Thoracic aorta (tissue), 2 donors: ENCODE data around the gene CAPN14. TPM values are rescaled to one million over a fixed set of nuclear protein-coding genes. Genes with fewer than 3 reads are reported as not detected.

Experiments used
- ATAC-seq: fragments of 150-250 bp; one replicate; pipeline ENCODE4 v1.8.0; 2017; ENCODE audit warnings: low read depth; ENCODE audit not compliant: insufficient number of reproducible peaks, low FRiP score
- DNase-seq: peaks from one replicate; pipeline ENCODE4 v3.0.0-alpha.2; 2020; ENCODE audit warnings: low spot score
- H3K27ac ChIP-seq, 2 donors: fragments of 200-600 bp; sonication (generic); 1 replicate in 1 of 2; 2 replicates in 1 of 2; pipeline ENCODE4 v1.5.1; 2016; ENCODE audit warnings: mild to moderate bottlenecking in 2 of 2, moderate library complexity in 2 of 2
- H3K27me3 ChIP-seq: fragments of 200-600 bp; sonication (generic); replicated peaks from 2 replicates; pipeline ENCODE4 v1.6.0; 2016; ENCODE audit warnings: mild to moderate bottlenecking; ENCODE audit not compliant: insufficient read depth
- H3K36me3 ChIP-seq: fragments of 200-600 bp; sonication (generic); one replicate; pipeline ENCODE4 v1.5.1; 2016
- H3K4me1 ChIP-seq, 2 donors: fragments of 200-600 bp; sonication (generic); 1 replicate in 1 of 2; 2 replicates in 1 of 2; pipeline versions ENCODE4 v1.5.1 to v1.6.0; 2016; ENCODE audit warnings: low read depth in 2 of 2, mild to moderate bottlenecking in 1 of 2; ENCODE audit not compliant: control insufficient read depth in 1 of 2
- H3K4me3 ChIP-seq: fragments of 200-600 bp; sonication (generic); 2 replicates; pipeline ENCODE4 v1.5.1; 2016; ENCODE audit warnings: mild to moderate bottlenecking
- H3K9me3 ChIP-seq: fragments of 200-600 bp; sonication (generic); 2 replicates; pipeline ENCODE4 v1.5.1; 2016
- total RNA-seq, 2 donors: library from RNA; depleted of rRNA; stranded (reverse); fragments of >200 nt; gene quantifications; one replicate each; pipeline versions ENCODE4 v1.1.0 to v1.2.3, GENCODE V29; 2016
- TF ChIP-seq, protein P1 (sequence below): fragments of 200-600 bp; sonication (generic); IDR thresholded peaks from one replicate; pipeline ENCODE4 v1.5.1; 2019; ENCODE audit warnings: antibody characterized with exemption

The CAPN14 gene
- total RNA-seq, 2 donors from 2014 or later = 0.14 TPM; not detected in 1

- no peak for DNase-seq
- Histone ChIP-seq H3K27ac (no peak overlapping the region), H3K9me3 (no peaks in the 10 kb centered on the region), H3K4me1 (no peaks in the 10 kb centered on the region), H3K27me3 (no peaks in the 10 kb centered on the region), H3K36me3 (no peaks in the 10 kb centered on the region), H3K4me3 (no peak overlapping the region)
- no peak for ATAC-seq
- TF ChIP-seq, protein P1, sequence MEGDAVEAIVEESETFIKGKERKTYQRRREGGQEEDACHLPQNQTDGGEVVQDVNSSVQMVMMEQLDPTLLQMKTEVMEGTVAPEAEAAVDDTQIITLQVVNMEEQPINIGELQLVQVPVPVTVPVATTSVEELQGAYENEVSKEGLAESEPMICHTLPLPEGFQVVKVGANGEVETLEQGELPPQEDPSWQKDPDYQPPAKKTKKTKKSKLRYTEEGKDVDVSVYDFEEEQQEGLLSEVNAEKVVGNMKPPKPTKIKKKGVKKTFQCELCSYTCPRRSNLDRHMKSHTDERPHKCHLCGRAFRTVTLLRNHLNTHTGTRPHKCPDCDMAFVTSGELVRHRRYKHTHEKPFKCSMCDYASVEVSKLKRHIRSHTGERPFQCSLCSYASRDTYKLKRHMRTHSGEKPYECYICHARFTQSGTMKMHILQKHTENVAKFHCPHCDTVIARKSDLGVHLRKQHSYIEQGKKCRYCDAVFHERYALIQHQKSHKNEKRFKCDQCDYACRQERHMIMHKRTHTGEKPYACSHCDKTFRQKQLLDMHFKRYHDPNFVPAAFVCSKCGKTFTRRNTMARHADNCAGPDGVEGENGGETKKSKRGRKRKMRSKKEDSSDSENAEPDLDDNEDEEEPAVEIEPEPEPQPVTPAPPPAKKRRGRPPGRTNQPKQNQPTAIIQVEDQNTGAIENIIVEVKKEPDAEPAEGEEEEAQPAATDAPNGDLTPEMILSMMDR = no peak
These were observed 12.5 kb downstream of the CAPN14 start for GRCh38 chr2:31204783-31205182.

GRCh38 chr2:31203916-31204315 is 13.4 kb downstream of the CAPN14 start:
- TF ChIP-seq, protein P1 = no peak
- no peaks in the 10 kb centered on the region for H3K9me3 ChIP-seq
- no peaks in the 10 kb centered on the region for H3K4me1 ChIP-seq
- no peak overlapping the region for H3K4me3 ChIP-seq
- no peak overlapping the region for H3K27ac ChIP-seq
- H3K36me3 ChIP-seq = no peaks in the 10 kb centered on the region
- no peaks in the 10 kb centered on the region for H3K27me3 ChIP-seq
- ATAC-seq (no peak), DNase-seq (no peak)

DNA sequence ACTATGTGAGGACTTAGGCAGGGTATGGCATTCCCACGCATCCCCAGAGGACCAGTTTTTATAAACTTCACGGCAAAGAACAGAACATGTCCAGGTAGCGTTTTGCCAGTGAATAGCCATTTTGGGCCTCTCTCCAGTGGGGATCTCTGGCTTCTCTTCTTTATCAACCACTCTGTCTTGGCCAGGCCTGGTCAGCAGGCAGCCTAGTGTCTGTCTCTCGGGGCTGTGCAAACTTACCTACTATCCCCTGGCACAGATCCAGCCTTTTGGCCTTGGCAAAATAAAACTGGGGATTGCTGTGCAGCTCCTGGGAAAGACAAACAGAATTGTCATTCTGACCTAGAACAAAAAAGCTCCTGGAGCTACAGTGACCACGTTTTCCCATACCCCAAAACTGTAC is 14.5 kb downstream of the CAPN14 start:
- no peaks in the 10 kb centered on the region for H3K27me3 ChIP-seq
- no peaks in the 10 kb centered on the region for H3K4me1 ChIP-seq
- DNase-seq (no peak), ATAC-seq (no peak)
- H3K36me3 ChIP-seq = no peaks in the 10 kb centered on the region
- H3K9me3 ChIP-seq = no peaks in the 10 kb centered on the region
- H3K27ac ChIP-seq = no peak overlapping the region
- H3K4me3 ChIP-seq = no peak overlapping the region
- TF ChIP-seq, protein P1 = no peak

DNA sequence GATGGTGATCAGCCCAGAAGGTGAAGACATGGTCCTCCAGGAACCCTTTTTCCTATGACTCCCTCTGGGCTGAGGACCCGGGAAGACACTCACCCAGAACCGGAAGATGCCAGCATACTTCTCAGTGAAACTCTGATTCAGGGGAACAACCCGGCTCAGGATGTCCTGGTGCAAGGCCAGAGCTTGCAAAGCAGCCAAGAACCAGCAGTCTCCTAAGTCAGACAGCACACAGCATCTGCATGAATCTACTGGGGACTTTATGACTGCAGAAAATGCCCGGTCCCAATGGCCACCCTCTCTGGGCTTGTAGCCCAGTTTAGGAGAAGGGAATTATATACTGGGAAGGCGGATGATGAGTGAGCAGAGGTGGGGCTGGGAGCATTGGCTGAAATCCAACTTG is 15.3 kb downstream of the CAPN14 start:
- Histone ChIP-seq H3K4me1 (no peaks in the 10 kb centered on the region), H3K27me3 (no peaks in the 10 kb centered on the region), H3K27ac (no peak overlapping the region), H3K4me3 (no peak overlapping the region), H3K36me3 (no peaks in the 10 kb centered on the region), H3K9me3 (no peaks in the 10 kb centered on the region)
- TF ChIP-seq, protein P1 = no peak
- ATAC-seq (no peak), DNase-seq (no peak)

DNA sequence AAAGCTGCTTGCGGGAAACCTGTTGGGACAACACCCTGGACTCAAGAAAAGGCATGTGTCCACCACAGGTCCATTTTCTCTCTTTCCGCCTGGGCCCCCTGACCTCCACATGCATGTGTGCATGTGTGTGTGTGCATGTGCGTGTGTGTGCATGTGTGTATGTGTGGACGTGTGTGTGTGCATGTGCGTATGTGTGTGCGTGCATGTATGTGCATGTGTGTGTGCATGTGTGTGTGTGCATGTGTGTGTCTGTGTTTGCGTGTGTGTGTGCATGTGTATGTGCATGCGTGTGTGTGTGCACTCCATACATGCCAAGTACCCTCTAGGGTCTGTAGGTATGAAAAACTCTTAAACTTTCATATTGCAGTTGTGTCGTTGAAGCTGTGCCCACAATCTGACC is 16.3 kb downstream of the CAPN14 start:
- TF ChIP-seq, protein P1 = no peak
- DNase-seq = no peak
- no peaks in the 10 kb centered on the region for H3K4me1 ChIP-seq
- ATAC-seq = no peak
- H3K4me3 ChIP-seq = no peak overlapping the region
- H3K36me3 ChIP-seq = no peaks in the 10 kb centered on the region
- no peaks in the 10 kb centered on the region for H3K27me3 ChIP-seq
- no peaks in the 10 kb centered on the region for H3K9me3 ChIP-seq
- H3K27ac ChIP-seq = no peak overlapping the region
